SK-N-SH (cell line): ENCODE measurements around the gene FFAR3. TPM values are rescaled to one million over a fixed set of nuclear protein-coding genes. Genes with fewer than 3 reads are reported as not detected.

Experiments used
- CTCF ChIA-PET: fragments of 300-600, 350-600 bp; formaldehyde crosslinking; extraction: SDS; loops from one replicate; lab custom pipeline; 2021; lab: Yijun Ruan, JAX
- POLR2A ChIA-PET: fragments of 350-600 bp; sonication (Branson Sonifier 250); formaldehyde crosslinking; extraction: SDS; loops from one replicate; lab custom pipeline; 2020; ENCODE audit warnings: antibody characterized with exemption, inconsistent platforms; lab: Yijun Ruan, JAX
- DNase-seq: peaks from one replicate; pipeline ENCODE4 v3.0.0; 2012
- H2AFZ ChIP-seq: fragments of 200-600 bp; sonication (generic); 2 replicates; pipeline ENCODE4 v1.8.1; 2016; ENCODE audit warnings: antibody characterized with exemption, mild to moderate bottlenecking, low read depth
- H3F3A ChIP-seq: fragments of 200-600 bp; sonication (generic); replicated peaks from 2 replicates; pipeline ENCODE3; 2016; ENCODE audit warnings: antibody characterized with exemption, mild to moderate bottlenecking; ENCODE audit not compliant: insufficient read depth
- H3K27ac ChIP-seq, 2 experiments: fragments of 200-500 bp in 1 of 2; fragments of 200-600 bp in 1 of 2; sonication (Bioruptor generic) in 1 of 2; sonication (generic), shearing (Covaris generic) in 1 of 2; 2 replicates each; pipeline versions ENCODE4 v1.5.1 to v1.6.1; 2014 to 2016; ENCODE audit warnings: low read depth in 2 of 2, inconsistent platforms in 1 of 2, low read length in 1 of 2, mild to moderate bottlenecking in 1 of 2, mixed read lengths in 1 of 2
- H3K27me3 ChIP-seq: fragments of 200-600 bp; sonication (generic), shearing (Covaris generic); 2 replicates; pipeline ENCODE4 v1.6.1; 2016; ENCODE audit warnings: mixed run types; ENCODE audit not compliant: insufficient read depth
- H3K36me3 ChIP-seq, 2 experiments: fragments of 200-500 bp in 1 of 2; fragments of 200-600 bp in 1 of 2; sonication (Bioruptor generic) in 1 of 2; sonication (generic) in 1 of 2; replicated peaks in 1 of 2; 2 replicates each; pipeline versions ENCODE3 to v1.5.1; 2014 to 2016; ENCODE audit warnings: low read length in 1 of 2, mild to moderate bottlenecking in 1 of 2; ENCODE audit not compliant: insufficient read depth in 2 of 2, control insufficient read depth in 1 of 2
- H3K4me1 ChIP-seq, 2 experiments: fragments of 200-500 bp in 1 of 2; fragments of 200-600 bp in 1 of 2; sonication (Bioruptor generic) in 1 of 2; sonication (generic), shearing (Covaris generic) in 1 of 2; 2 replicates each; pipeline versions ENCODE4 v1.5.1 to v1.6.1; 2014 to 2016; ENCODE audit warnings: low read depth in 1 of 2, low read length in 1 of 2, mixed run types in 1 of 2; ENCODE audit not compliant: insufficient read depth in 2 of 2, control insufficient read depth in 1 of 2
- H3K4me2 ChIP-seq: fragments of 200-600 bp; sonication (generic), shearing (Covaris generic); 2 replicates; pipeline ENCODE4 v1.6.1; 2017; ENCODE audit warnings: mixed run types
- H3K4me3 ChIP-seq, 2 experiments: fragments of 200-500 bp in 1 of 2; fragments of 200-600 bp in 1 of 2; sonication (Bioruptor generic) in 1 of 2; sonication (generic), shearing (Covaris generic) in 1 of 2; 2 replicates each; pipeline versions ENCODE4 v1.5.1 to v1.8.1; 2014 to 2016; ENCODE audit warnings: low read depth in 2 of 2, inconsistent platforms in 1 of 2, low read length in 1 of 2, mild to moderate bottlenecking in 1 of 2, mixed read lengths in 1 of 2, moderate library complexity in 1 of 2
- H3K79me2 ChIP-seq: fragments of 200-600 bp; sonication (generic); 2 replicates; pipeline ENCODE4 v1.8.1; 2017; ENCODE audit warnings: mild to moderate bottlenecking; ENCODE audit not compliant: insufficient read depth
- H3K9ac ChIP-seq: fragments of 200-600 bp; sonication (generic); 2 replicates; pipeline ENCODE4 v1.6.1; 2017; ENCODE audit warnings: mixed run types
- H3K9me2 ChIP-seq: fragments of 200-600 bp; sonication (generic); 2 replicates; pipeline ENCODE4 v1.6.1; 2017; ENCODE audit warnings: mixed run types
- H3K9me3 ChIP-seq: fragments of 200-600 bp; sonication (generic); 2 replicates; pipeline ENCODE4 v1.6.1; 2017; ENCODE audit warnings: mixed run types, mild to moderate bottlenecking, moderate library complexity
- H4K20me1 ChIP-seq: fragments of 200-600 bp; sonication (generic); 2 replicates; pipeline ENCODE4 v1.6.1; 2017; ENCODE audit warnings: mild to moderate bottlenecking, mixed run types; ENCODE audit not compliant: insufficient read depth
- CHD2 ChIP-seq: fragments of 150-350 bp; IDR thresholded peaks from 2 replicates; pipeline ENCODE4 v1.6.1; 2018; ENCODE audit warnings: low read length; ENCODE audit not compliant: partially characterized antibody
- CTCF ChIP-seq: fragments of 200-600 bp; sonication (generic); IDR thresholded peaks from 2 replicates; pipeline ENCODE4 v1.6.1; 2017; ENCODE audit warnings: antibody characterized with exemption, mild to moderate bottlenecking, moderate library complexity
- ELF1 ChIP-seq: IDR thresholded peaks from 2 replicates; pipeline ENCODE4 v1.4.0; 2012
- FOXJ3 ChIP-seq: sonication (generic); formaldehyde crosslinking; IDR thresholded peaks from 2 replicates; pipeline ENCODE4 v1.5.1; 2020; ENCODE audit warnings: mild to moderate bottlenecking, missing genetic modification reagents
- IRF3 ChIP-seq: fragments of 150-350 bp; IDR thresholded peaks from 2 replicates; pipeline ENCODE4 v1.6.1; 2016; ENCODE audit warnings: mild to moderate bottlenecking, low read depth, low read length
- MAX ChIP-seq: IDR thresholded peaks from 2 replicates; pipeline ENCODE4 v1.4.0; 2012; ENCODE audit warnings: low read depth
- MXI1 ChIP-seq: IDR thresholded peaks from 2 replicates; pipeline ENCODE4 v1.6.1; 2012; ENCODE audit warnings: mild to moderate bottlenecking, low read depth, low read length, improper control_type of control experiment
- NFIC ChIP-seq: IDR thresholded peaks from 2 replicates; pipeline ENCODE4 v1.4.0; 2012; ENCODE audit warnings: borderline replicate concordance
- POLR2AphosphoS5 ChIP-seq: IDR thresholded peaks from 2 replicates; pipeline ENCODE4 v1.6.1; 2012; ENCODE audit warnings: low read depth, low read length
- RCOR1 ChIP-seq: fragments of 150-350 bp; IDR thresholded peaks from 2 replicates; pipeline ENCODE4 v1.6.1; 2017; ENCODE audit warnings: antibody characterized with exemption, low read length
- REST ChIP-seq: IDR thresholded peaks from 2 replicates; pipeline ENCODE4 v1.6.1; 2012; ENCODE audit warnings: mild to moderate bottlenecking, low read depth, low read length, moderate library complexity
- RXRA ChIP-seq: IDR thresholded peaks from 2 replicates; pipeline ENCODE4 v1.4.0; 2012; ENCODE audit warnings: low read depth, mild to moderate bottlenecking, borderline replicate concordance
- SMC3 ChIP-seq: IDR thresholded peaks from 2 replicates; pipeline ENCODE4 v1.6.1; 2012; ENCODE audit warnings: low read depth, low read length, improper control_type of control experiment
- TCF12 ChIP-seq: IDR thresholded peaks from 2 replicates; pipeline ENCODE4 v1.4.0; 2012
- USF1 ChIP-seq: IDR thresholded peaks from 2 replicates; pipeline ENCODE4 v1.4.0; 2012; ENCODE audit warnings: low read depth, borderline replicate concordance
- YY1 ChIP-seq: IDR thresholded peaks from 2 replicates; pipeline ENCODE4 v1.4.0; 2012; ENCODE audit warnings: low read depth, mild to moderate bottlenecking
- ZBTB33 ChIP-seq: IDR thresholded peaks from 2 replicates; pipeline ENCODE4 v1.4.0; 2012; ENCODE audit warnings: low read depth, borderline replicate concordance
- WGBS: methylation state at CpG from one replicate; pipeline ENCODE4 v1.1.6; 2017; ENCODE audit warnings: low lambda C conversion rate; 5-methylcytosine and 5-hydroxymethylcytosine counted together
- polyA plus RNA-seq, 3 experiments: library from polyadenylated mRNA; depleted of rRNA; stranded (reverse); fragments of >200 nt; gene quantifications; 2 replicates each; pipeline ENCODE4 v1.2.3, GENCODE V29; 2012

The FFAR3 gene
- polyA plus RNA-seq, 1 of the 3 experiments (the other 2 are of a cell fraction), result not detected

- POLR2A ChIA-PET, result no interaction called here
These were observed 45.0 kb downstream of the FFAR3 start for GRCh38 chr19:35403116-35403760.

More at GRCh38 chr19:35403116-35403760, 45.0 kb downstream of the FFAR3 start:
- WGBS, result 59% methylated on average over 8 of the region's 8 CpGs
- Histone ChIP-seq H3K4me3 (no peak overlapping the region), H3F3A (no peaks in the 10 kb centered on the region), H3K9ac (no peak overlapping the region), H3K36me3 (no peaks in the 10 kb centered on the region), H4K20me1 (no peaks in the 10 kb centered on the region), H3K27ac (no peak overlapping the region), H3K27me3 (peaks cover 47% of the 10 kb centered on the region), H2AFZ (no peak overlapping the region), H3K79me2 (no peaks in the 10 kb centered on the region), H3K9me3 (no peaks in the 10 kb centered on the region), H3K4me2 (no peak overlapping the region), H3K4me1 (no peaks in the 10 kb centered on the region), H3K9me2 (no peaks in the 10 kb centered on the region)
- no peak for DNase-seq
- TF ChIP-seq REST (no peak), MXI1 (no peak), YY1 (no peak), FOXJ3 (CRISPR knock-in tag) (no peak), TCF12 (no peak), ZBTB33 (no peak), IRF3 (no peak), CTCF (no peak), RXRA (no peak), POLR2AphosphoS5 (no peak), CHD2 (no peak), MAX (no peak), NFIC (no peak), ELF1 (no peak), SMC3 (no peak), RCOR1 (no peak), USF1 (no peak)
- CTCF ChIA-PET, result no interaction called here
